T-helper 1 cell treated with Interleukin-12 subunit alpha and Interleukin-12 subunit beta and Interleukin-4 antibody, amounts not matched to agents 30 μg/mL and 1 μg/mL, for 36 hours (primary cell): Measurements from ENCODE around the gene LIPN.
"Not testable (repeated sequence)": the region's sequence is repeated elsewhere in the genome, so short reads cannot be mapped to it uniquely, and the experiment has no call there.

Experiments
- H3K27ac Mint-ChIP-seq: one replicate; pipeline ENCODE4 v1.8.0; 2021; ENCODE audit warnings: mild to moderate bottlenecking, mixed read lengths
- H3K27me3 Mint-ChIP-seq: one replicate; pipeline ENCODE4 v1.8.0; 2021; ENCODE audit warnings: low read depth, mixed read lengths
- H3K36me3 Mint-ChIP-seq: one replicate; pipeline ENCODE4 v1.8.0; 2021; ENCODE audit warnings: low read depth, mixed read lengths
- H3K4me1 Mint-ChIP-seq: one replicate; pipeline ENCODE4 v1.8.0; 2021; ENCODE audit warnings: low read depth, mixed read lengths
- H3K4me3 Mint-ChIP-seq: one replicate; pipeline ENCODE4 v1.8.0; 2021; ENCODE audit warnings: mild to moderate bottlenecking, moderate library complexity, mixed read lengths
- H3K9me3 Mint-ChIP-seq: one replicate; pipeline ENCODE4 v1.8.0; 2021; ENCODE audit warnings: mixed read lengths

LIPN gene

GRCh38 chr10:88759366-88760101 lies at the start of gene LIPN:
LIPN (plus strand) TSS chr10:88760020; CDS start chr10:88761406, 1,386 bp downstream.
- H3K4me3 Mint-ChIP-seq, result no peak within 1 kb of the TSS

GRCh38 chr10:88715517-88715916 lies 44.3 kb upstream of the LIPN start:
- Mint-ChIP-seq H3K4me3 (no peak overlapping the region), H3K9me3 (no peaks in the 10 kb centered on the region), H3K4me1 (peaks cover 2% of the 10 kb centered on the region), H3K27ac (no peak overlapping the region), H3K27me3 (peaks cover 30% of the 10 kb centered on the region), H3K36me3 (no peaks in the 10 kb centered on the region)

More at GRCh38 chr10:88759366-88760101, at the start of gene LIPN:
- Mint-ChIP-seq H3K27ac (no peak within 1 kb of the TSS), H3K9me3 (no peaks in the 10 kb centered on the region), H3K4me1 (peaks cover 5% of the 10 kb centered on the region), H3K27me3 (peaks cover 29% of the 10 kb centered on the region), H3K36me3 (no peaks in the 10 kb centered on the region)

GRCh38 chr10:88721392-88721791 lies 38.4 kb upstream of the LIPN start:
- peaks cover 21% of the 10 kb centered on the region for H3K27me3 Mint-ChIP-seq
- no peaks in the 10 kb centered on the region for H3K36me3 Mint-ChIP-seq

GRCh38 chr10:88725798-88726197 lies 34.0 kb upstream of the LIPN start:
- peaks cover 11% of the 10 kb centered on the region for H3K27me3 Mint-ChIP-seq

More at GRCh38 chr10:88721392-88721791, 38.4 kb upstream of the LIPN start:
- H3K27ac Mint-ChIP-seq, result no peak overlapping the region
- H3K4me1 Mint-ChIP-seq, result peaks cover 6% of the 10 kb centered on the region
- H3K4me3 Mint-ChIP-seq, result no peak overlapping the region
- H3K9me3 Mint-ChIP-seq, result no peaks in the 10 kb centered on the region

GRCh38 chr10:88728107-88728763 lies 31.6 kb upstream of the LIPN start:
- Mint-ChIP-seq H3K4me1 (peaks cover 8% of the 10 kb centered on the region), H3K9me3 (no peaks in the 10 kb centered on the region), H3K27ac (no peak overlapping the region), H3K36me3 (no peaks in the 10 kb centered on the region), H3K27me3 (peaks cover 11% of the 10 kb centered on the region), H3K4me3 (no peak overlapping the region)

More at GRCh38 chr10:88725798-88726197, 34.0 kb upstream of the LIPN start:
- Mint-ChIP-seq H3K9me3 (no peaks in the 10 kb centered on the region), H3K27ac (no peak overlapping the region), H3K4me1 (peaks cover 6% of the 10 kb centered on the region), H3K4me3 (no peak overlapping the region), H3K36me3 (no peaks in the 10 kb centered on the region)

GRCh38 chr10:88730864-88731263 lies 29.0 kb upstream of the LIPN start:
- H3K4me3 Mint-ChIP-seq, result no peak overlapping the region
- H3K27ac Mint-ChIP-seq, result no peak overlapping the region

GRCh38 chr10:88731296-88731695 lies 28.5 kb upstream of the LIPN start:
- Mint-ChIP-seq H3K4me3 (no peak overlapping the region), H3K9me3 (no peaks in the 10 kb centered on the region), H3K4me1 (peaks cover 2% of the 10 kb centered on the region), H3K36me3 (no peaks in the 10 kb centered on the region), H3K27ac (no peak overlapping the region), H3K27me3 (peaks cover 16% of the 10 kb centered on the region)

More at GRCh38 chr10:88730864-88731263, 29.0 kb upstream of the LIPN start:
- peaks cover 13% of the 10 kb centered on the region for H3K27me3 Mint-ChIP-seq
- H3K4me1 Mint-ChIP-seq, result peaks cover 5% of the 10 kb centered on the region
- no peaks in the 10 kb centered on the region for H3K9me3 Mint-ChIP-seq
- H3K36me3 Mint-ChIP-seq, result no peaks in the 10 kb centered on the region

- peaks cover 2% of the 10 kb centered on the region for H3K4me1 Mint-ChIP-seq
- H3K4me3 Mint-ChIP-seq, result no peak overlapping the region
- no peak overlapping the region for H3K27ac Mint-ChIP-seq
- peaks cover 21% of the 10 kb centered on the region for H3K27me3 Mint-ChIP-seq
- H3K36me3 Mint-ChIP-seq, result no peaks in the 10 kb centered on the region
- no peaks in the 10 kb centered on the region for H3K9me3 Mint-ChIP-seq
These were observed 26.6 kb upstream of the LIPN start for GRCh38 chr10:88733215-88733614.

- H3K4me1 Mint-ChIP-seq, result peaks cover 2% of the 10 kb centered on the region
- H3K27me3 Mint-ChIP-seq, result peaks cover 17% of the 10 kb centered on the region
- no peak overlapping the region for H3K27ac Mint-ChIP-seq
- H3K36me3 Mint-ChIP-seq, result no peaks in the 10 kb centered on the region
- no peak overlapping the region for H3K4me3 Mint-ChIP-seq
- H3K9me3 Mint-ChIP-seq, result no peaks in the 10 kb centered on the region
These were observed 24.2 kb upstream of the LIPN start for GRCh38 chr10:88735661-88736060.

- peaks cover 14% of the 10 kb centered on the region for H3K9me3 Mint-ChIP-seq
- H3K27me3 Mint-ChIP-seq, result peaks cover 29% of the 10 kb centered on the region
These were observed 17.9 kb upstream of the LIPN start for GRCh38 chr10:88741921-88742320.

GRCh38 chr10:88742448-88742847 lies 17.4 kb upstream of the LIPN start:
- Mint-ChIP-seq H3K4me1 (no peaks in the 10 kb centered on the region), H3K36me3 (no peaks in the 10 kb centered on the region), H3K4me3 (no peak overlapping the region), H3K27me3 (peaks cover 30% of the 10 kb centered on the region), H3K9me3 (peaks cover 15% of the 10 kb centered on the region), H3K27ac (no peak overlapping the region)

More at GRCh38 chr10:88741921-88742320, 17.9 kb upstream of the LIPN start:
- H3K27ac Mint-ChIP-seq, H3K4me3 Mint-ChIP-seq, H3K36me3 Mint-ChIP-seq, H3K4me1 Mint-ChIP-seq: not testable (repeated sequence)

GRCh38 chr10:88744002-88744401 lies 15.8 kb upstream of the LIPN start:
- H3K27ac Mint-ChIP-seq, result no peak overlapping the region
- no peaks in the 10 kb centered on the region for H3K36me3 Mint-ChIP-seq
- H3K4me1 Mint-ChIP-seq, result no peaks in the 10 kb centered on the region
- peaks cover 33% of the 10 kb centered on the region for H3K27me3 Mint-ChIP-seq
- peaks cover 15% of the 10 kb centered on the region for H3K9me3 Mint-ChIP-seq
- H3K4me3 Mint-ChIP-seq, result no peak overlapping the region

GRCh38 chr10:88745633-88746032 lies 14.2 kb upstream of the LIPN start:
- Mint-ChIP-seq H3K4me1 (no peaks in the 10 kb centered on the region), H3K9me3 (peaks cover 15% of the 10 kb centered on the region), H3K4me3 (no peak overlapping the region), H3K27ac (no peak overlapping the region), H3K27me3 (peaks cover 45% of the 10 kb centered on the region), H3K36me3 (no peaks in the 10 kb centered on the region)

GRCh38 chr10:88754287-88754686 lies 5.5 kb upstream of the LIPN start:
- H3K9me3 Mint-ChIP-seq, result no peaks in the 10 kb centered on the region
- H3K27me3 Mint-ChIP-seq, result peaks cover 33% of the 10 kb centered on the region
- peaks cover 3% of the 10 kb centered on the region for H3K4me1 Mint-ChIP-seq
- H3K27ac Mint-ChIP-seq, result no peak overlapping the region
- no peaks in the 10 kb centered on the region for H3K36me3 Mint-ChIP-seq
- no peak overlapping the region for H3K4me3 Mint-ChIP-seq

GRCh38 chr10:88755753-88756152 lies 4.1 kb upstream of the LIPN start:
- Mint-ChIP-seq H3K36me3 (no peaks in the 10 kb centered on the region), H3K27ac (no peak overlapping the region)

More at GRCh38 chr10:88755753-88756152, 4.1 kb upstream of the LIPN start:
- H3K4me1 Mint-ChIP-seq, result peaks cover 5% of the 10 kb centered on the region
- H3K9me3 Mint-ChIP-seq, result no peaks in the 10 kb centered on the region
- no peak overlapping the region for H3K4me3 Mint-ChIP-seq
- peaks cover 26% of the 10 kb centered on the region for H3K27me3 Mint-ChIP-seq
